GM23338 (cell line): ENCODE data around the gene ARAP1. TPM values are rescaled to one million over a fixed set of nuclear protein-coding genes. Genes with fewer than 3 reads are reported as not detected.
A peak's percentile ranks its signal among the peaks of the same experiment; 100 is the strongest.

Experiments used
- ATAC-seq: fragments of 200-7000 bp; cut with Tn5 transposase; 3 replicates; pipeline ENCODE4 v1.9.1; 2020
- DNase-seq: peaks from one replicate; pipeline ENCODE4 v3.0.0-alpha.2; 2015; ENCODE audit warnings: low spot score
- H2AFZ ChIP-seq: fragments of 200-600 bp; sonication (generic); 2 replicates; pipeline ENCODE4 v1.8.0; 2016; ENCODE audit warnings: antibody characterized with exemption, mild to moderate bottlenecking, moderate library complexity
- H3F3A ChIP-seq: fragments of 200-600 bp; sonication (generic); replicated peaks from 2 replicates; pipeline ENCODE4 v1.8.0; 2017; ENCODE audit warnings: antibody characterized with exemption, mixed run types, low read depth
- H3K27ac ChIP-seq: fragments of 200-600 bp; sonication (generic); 2 replicates; pipeline ENCODE4 v1.6.1; 2016; ENCODE audit warnings: low read depth
- H3K27me3 ChIP-seq: fragments of 200-600 bp; sonication (generic); 2 replicates; pipeline ENCODE4 v1.8.0; 2016; ENCODE audit warnings: mild to moderate bottlenecking, mixed run types, moderate library complexity; ENCODE audit not compliant: insufficient read depth
- H3K36me3 ChIP-seq: fragments of 200-600 bp; sonication (generic); 2 replicates; pipeline ENCODE4 v1.8.0; 2016; ENCODE audit warnings: mild to moderate bottlenecking; ENCODE audit not compliant: insufficient read depth
- H3K4me1 ChIP-seq: fragments of 200-600 bp; sonication (generic); 2 replicates; pipeline ENCODE4 v1.8.0; 2016; ENCODE audit warnings: mild to moderate bottlenecking, moderate library complexity; ENCODE audit not compliant: insufficient read depth
- H3K4me2 ChIP-seq: fragments of 200-600 bp; sonication (generic); 2 replicates; pipeline ENCODE4 v1.7.1; 2017; ENCODE audit warnings: mixed run types
- H3K4me3 ChIP-seq: fragments of 200-600 bp; sonication (generic); 2 replicates; pipeline ENCODE4 v1.6.1; 2016; ENCODE audit warnings: mixed run types
- H3K79me2 ChIP-seq: fragments of 200-600 bp; sonication (generic); replicated peaks from 2 replicates; pipeline ENCODE4 v1.8.0; 2017; ENCODE audit warnings: mild to moderate bottlenecking; ENCODE audit not compliant: insufficient read depth
- H3K9me2 ChIP-seq: fragments of 200-600 bp; sonication (generic); 2 replicates; pipeline ENCODE4 v1.8.0; 2017; ENCODE audit not compliant: insufficient read depth
- H4K20me1 ChIP-seq: fragments of 200-600 bp; sonication (generic); replicated peaks from 2 replicates; pipeline ENCODE4 v1.8.0; 2017; ENCODE audit warnings: mild to moderate bottlenecking; ENCODE audit not compliant: insufficient read depth
- H3K27ac Mint-ChIP-seq: 2 replicates; pipeline ENCODE4 v1.8.0; 2020; ENCODE audit warnings: inconsistent platforms, mild to moderate bottlenecking, moderate library complexity, mixed read lengths
- H3K27me3 Mint-ChIP-seq: 3 replicates; pipeline ENCODE4 v1.8.0; 2022; ENCODE audit warnings: low read depth, mild to moderate bottlenecking, moderate library complexity, mixed read lengths, inconsistent platforms; ENCODE audit not compliant: insufficient read depth, poor library complexity
- H3K36me3 Mint-ChIP-seq: 3 replicates; pipeline ENCODE4 v1.8.0; 2021; ENCODE audit warnings: low read depth, mild to moderate bottlenecking, inconsistent platforms, moderate library complexity, mixed read lengths
- H3K4me1 Mint-ChIP-seq: 3 replicates; pipeline ENCODE4 v1.8.0; 2020; ENCODE audit warnings: mild to moderate bottlenecking, inconsistent platforms, mixed read lengths
- H3K4me3 Mint-ChIP-seq: 3 replicates; pipeline ENCODE4 v1.8.0; 2021; ENCODE audit warnings: moderate library complexity, mild to moderate bottlenecking, inconsistent platforms, mixed read lengths
- H3K9me3 Mint-ChIP-seq: 3 replicates; pipeline ENCODE4 v1.8.0; 2020; ENCODE audit warnings: moderate library complexity, mild to moderate bottlenecking, inconsistent platforms, mixed read lengths
- CTCF ChIP-seq, 2 experiments: fragments of 200-600 bp in 1 of 2; sonication (generic) in 1 of 2; conservative IDR thresholded peaks; 2 replicates each; pipeline versions ENCODE4 v1.5.1 to v1.6.1; 2016 to 2017; ENCODE audit warnings: antibody characterized with exemption in 2 of 2, low read depth in 2 of 2, mild to moderate bottlenecking in 2 of 2, moderate library complexity in 1 of 2
- EZH2phosphoT487 ChIP-seq: fragments of 200-600 bp; sonication (generic); IDR thresholded peaks from one replicate; pipeline ENCODE4 v1.8.1; 2018; ENCODE audit warnings: antibody characterized with exemption; ENCODE audit not compliant: unreplicated experiment
- JUNB ChIP-seq: IDR thresholded peaks from one replicate; pipeline ENCODE4 v1.6.1; 2016; ENCODE audit warnings: antibody characterized with exemption; ENCODE audit not compliant: unreplicated experiment
- NANOG ChIP-seq: IDR thresholded peaks from 2 replicates; pipeline ENCODE4 v1.6.1; 2016; ENCODE audit warnings: antibody characterized with exemption, borderline replicate concordance
- REST ChIP-seq: IDR thresholded peaks from one replicate; pipeline ENCODE4 v1.6.1; 2018; ENCODE audit warnings: antibody characterized with exemption; ENCODE audit not compliant: unreplicated experiment
- ZNF331 ChIP-seq: fragments of 250-450 bp; sonication (Bioruptor Pico); IDR thresholded peaks from 2 replicates; pipeline ENCODE4 v1.5.0; 2020; ENCODE audit warnings: low read depth, mild to moderate bottlenecking, moderate library complexity
- polyA plus RNA-seq: library from polyadenylated mRNA; unstranded; fragments of >200 nt; fragmentation: Nextera tagmentation; extraction: Ambion mirVana; gene quantifications from 2 replicates; pipeline ENCODE4 v1.2.1, GENCODE V29; 2016
- total RNA-seq: library from RNA; depleted of rRNA; stranded (reverse); fragments of >200 nt; shearing (Covaris generic); gene quantifications from 2 replicates; pipeline ENCODE4 v1.2.3, GENCODE V29; 2014

The ARAP1 gene
- total and polyA plus RNA-seq, 2 experiments from 2014 or later: 24.5 to 116 TPM

- Mint-ChIP-seq H3K4me3 (no peak overlapping the region), H3K36me3 (peaks cover 37% of the 10 kb centered on the region), H3K4me1 (peaks cover 2% of the 10 kb centered on the region; the same call in 1 of the 3 replicates), H3K27ac (no peak overlapping the region), H3K9me3 (no peaks in the 10 kb centered on the region), H3K27me3 (peaks cover 10% of the 10 kb centered on the region)
- Histone ChIP-seq H3K9me2 (no peaks in the 10 kb centered on the region), H3K4me1 (peaks cover 4% of the 10 kb centered on the region; the same call in 1 of the 2 replicates), H3K27ac (no peak overlapping the region), H3K79me2 (no peaks in the 10 kb centered on the region), H3F3A (no peaks in the 10 kb centered on the region), H2AFZ (no peak overlapping the region), H3K36me3 (no peaks in the 10 kb centered on the region; the same call in 1 of the 2 replicates), H3K4me2 (no peak overlapping the region), H3K27me3 (no peaks in the 10 kb centered on the region), H3K4me3 (no peak overlapping the region), H4K20me1 (no peaks in the 10 kb centered on the region)
- TF ChIP-seq ZNF331 (no peak), JUNB (no peak), CTCF (conservative IDR thresholded peaks at IDR 0.05; ENCODE audit: low read depth in 2 of 2) (peak; percentile 41 to 83), NANOG (no peak), EZH2phosphoT487 (no peak)
- peak; percentile 11; the same call in 2 of the 3 replicates for ATAC-seq
- DNase-seq: peak; percentile 40
Observed at GRCh38 chr11:72693271-72693968, 58.8 kb downstream of the ARAP1 start.

- Histone ChIP-seq H2AFZ (no peak overlapping the region), H3K79me2 (no peaks in the 10 kb centered on the region), H3K4me1 (peaks cover 4% of the 10 kb centered on the region; the same call in 1 of the 2 replicates), H3K27me3 (no peaks in the 10 kb centered on the region), H3F3A (no peaks in the 10 kb centered on the region), H3K4me3 (no peak overlapping the region), H4K20me1 (no peaks in the 10 kb centered on the region), H3K4me2 (no peak overlapping the region), H3K36me3 (no peaks in the 10 kb centered on the region; the same call in 1 of the 2 replicates), H3K9me2 (no peaks in the 10 kb centered on the region), H3K27ac (no peak overlapping the region)
- H3K4me3 Mint-ChIP-seq: no peak overlapping the region
- no peak overlapping the region for H3K27ac Mint-ChIP-seq
- H3K4me1 Mint-ChIP-seq: peaks cover 2% of the 10 kb centered on the region; the same call in 1 of the 3 replicates
- H3K36me3 Mint-ChIP-seq: peaks cover 37% of the 10 kb centered on the region
- no peaks in the 10 kb centered on the region for H3K9me3 Mint-ChIP-seq
- peaks cover 15% of the 10 kb centered on the region for H3K27me3 Mint-ChIP-seq
- DNase-seq (no peak), ATAC-seq (no peak)
- TF ChIP-seq NANOG (no peak), ZNF331 (no peak), REST (no peak), CTCF (conservative IDR thresholded peaks at IDR 0.05; ENCODE audit: low read depth in 2 of 2) (no peak), JUNB (no peak)
Observed at GRCh38 chr11:72692498-72693237, 59.5 kb downstream of the ARAP1 start.
